CD4-positive, alpha-beta T cell treated with Interleukin-12 subunit alpha and Interleukin-12 subunit beta, for 1 hour (primary cell): ENCODE data around the gene PARP15.
A peak's percentile ranks its signal among the peaks of the same experiment; 100 is the strongest.
"Not testable (repeated sequence)": the region's sequence is repeated elsewhere in the genome, so short reads cannot be mapped to it uniquely, and the experiment has no call there.

Experiments
- DNase-seq: peaks from one replicate; pipeline ENCODE4 v3.0.0-alpha.2; 2020

The PARP15 gene

DNA sequence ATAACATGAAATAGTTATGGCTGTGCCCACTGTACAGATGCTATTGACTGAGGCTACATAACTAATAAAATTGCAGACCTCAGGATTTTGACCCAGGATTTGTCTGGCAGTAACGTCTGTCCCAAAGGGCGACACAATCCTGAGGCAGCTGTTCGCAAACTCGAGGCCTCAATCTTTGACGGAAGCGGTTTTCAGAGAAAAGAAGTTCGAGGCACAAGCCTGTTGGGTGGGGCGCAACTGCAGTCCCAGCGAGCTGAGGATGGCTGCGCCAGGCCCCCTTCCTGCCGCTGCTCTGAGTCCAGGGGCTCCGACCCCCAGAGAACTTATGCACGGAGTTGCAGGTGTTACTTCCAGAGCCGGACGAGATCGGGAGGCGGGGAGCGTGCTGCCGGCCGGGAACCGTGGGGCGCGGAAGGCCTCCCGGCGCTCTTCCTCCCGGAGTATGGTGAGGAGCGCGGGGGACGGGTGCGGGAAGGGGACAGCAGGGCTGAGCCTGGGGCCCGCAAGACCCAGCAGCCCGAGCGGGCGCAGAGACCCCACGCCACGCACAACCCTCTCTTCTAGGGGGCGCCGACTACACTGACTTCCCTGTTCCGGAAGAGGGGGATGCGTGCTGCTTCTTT is at the start of gene PARP15:
TSS of gene PARP15 (plus strand) at position 242 of the 623 bp plus-strand sequence. CDS start at position 260, 18 bp downstream.
- DNase-seq = peak; percentile 57

DNA sequence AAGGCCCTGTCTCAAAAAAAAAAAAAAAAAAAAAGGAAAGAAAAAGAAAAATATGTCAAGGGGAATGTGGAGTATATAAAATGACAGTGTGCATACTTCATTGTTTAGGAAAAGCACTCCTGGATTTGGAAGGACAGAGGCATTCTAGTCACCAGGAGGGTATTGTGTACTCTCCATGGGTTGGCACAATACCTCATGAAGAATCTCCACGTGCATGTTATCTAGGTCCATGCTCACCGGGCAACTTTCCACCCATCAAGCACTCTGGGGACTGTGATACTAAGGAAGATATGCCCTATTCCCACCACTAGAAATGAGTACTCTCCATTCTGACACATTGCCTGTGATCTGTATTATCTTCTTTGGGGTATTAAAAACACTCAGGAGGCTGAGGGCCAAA is 47.3 kb upstream of the PARP15 start:
- DNase-seq = no peak

DNA sequence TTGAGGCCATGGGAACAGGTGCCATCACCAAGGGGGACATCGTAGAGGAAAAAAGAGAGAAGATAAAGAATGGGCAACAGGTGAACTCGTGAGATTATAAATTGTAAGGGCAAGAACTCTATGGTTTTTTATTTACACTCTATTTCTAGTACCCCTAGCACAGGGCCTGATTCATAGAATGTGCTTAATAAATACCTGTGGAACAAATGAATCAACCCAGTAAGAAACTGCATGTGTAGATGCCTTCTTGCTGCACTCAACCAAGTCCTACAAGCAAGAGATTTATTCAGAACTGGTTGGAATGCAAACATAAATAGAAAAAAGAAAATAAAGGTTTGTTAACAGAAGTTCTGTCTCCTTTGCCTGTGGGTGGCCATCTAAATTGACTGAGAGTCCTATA is 44.0 kb upstream of the PARP15 start:
- DNase-seq = no peak

DNA sequence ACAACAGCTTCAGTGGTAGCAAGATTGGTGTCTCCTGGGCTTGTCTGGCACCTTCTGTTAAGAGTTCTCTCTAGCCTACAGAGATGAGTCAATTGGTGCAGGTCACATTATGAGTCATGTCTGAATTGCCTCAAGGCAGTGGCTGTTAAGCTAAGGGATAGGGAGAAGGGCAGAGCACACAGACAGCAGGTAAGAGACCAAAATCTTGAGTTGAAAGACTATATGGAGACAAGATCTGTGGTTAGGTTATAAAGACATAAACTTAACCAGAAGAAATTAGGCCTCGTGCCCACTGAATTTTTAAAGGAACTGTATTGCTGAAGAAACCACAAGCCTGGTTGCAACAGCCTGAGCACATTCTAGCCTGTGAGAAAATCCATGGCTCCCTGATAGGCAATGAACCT is 43.5 kb upstream of the PARP15 start:
- no peak for DNase-seq

DNA sequence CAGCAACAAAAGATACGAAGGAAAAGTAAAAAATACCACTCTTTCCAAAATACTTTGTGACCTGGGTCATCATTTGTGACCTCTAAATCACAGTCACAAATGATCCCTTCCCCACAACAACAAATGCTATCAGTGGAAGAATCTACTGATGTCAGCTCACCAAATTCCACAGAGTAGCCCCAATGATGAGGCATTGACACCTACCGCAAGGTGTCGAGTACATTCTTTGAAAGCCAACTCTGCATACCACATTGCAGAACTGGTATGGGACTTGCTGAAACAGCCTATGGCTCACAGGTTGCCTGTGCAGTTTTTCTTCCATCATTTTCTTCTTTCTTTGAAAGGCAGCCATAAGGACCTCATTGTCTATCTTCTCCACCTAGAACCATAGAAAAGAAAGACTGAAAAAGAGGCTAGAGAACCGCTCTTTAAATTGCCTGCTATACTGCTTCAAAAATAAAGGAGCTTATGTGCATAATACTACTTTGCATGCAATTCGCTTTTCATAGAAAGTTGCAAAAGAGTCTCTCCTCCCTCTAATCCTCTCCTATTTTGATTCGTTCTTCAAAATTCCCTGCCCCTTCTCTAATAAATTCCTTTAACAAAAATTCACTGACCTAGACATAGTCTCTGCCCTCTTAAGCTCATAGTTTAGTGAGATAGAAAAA is 41.4 kb upstream of the PARP15 start:
- DNase-seq = no peak

DNA sequence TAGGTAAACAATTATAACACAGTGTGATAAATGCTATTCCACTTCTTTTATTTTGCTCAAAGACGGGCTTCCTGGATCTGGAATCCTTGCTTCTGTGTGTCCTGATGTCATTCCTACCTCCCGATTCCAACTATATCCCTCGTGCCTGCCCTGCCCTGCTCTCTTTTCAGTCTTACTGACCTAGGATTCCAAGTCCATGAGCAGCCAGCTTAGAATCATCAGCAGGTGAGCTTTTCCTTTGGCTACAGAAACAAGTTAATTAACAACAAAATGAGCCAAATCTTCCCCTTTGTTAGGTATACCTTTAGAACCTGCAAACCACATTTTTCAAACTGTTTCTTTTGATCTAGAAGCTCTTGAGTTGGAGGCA is 40.8 kb upstream of the PARP15 start:
- no peak for DNase-seq

DNA sequence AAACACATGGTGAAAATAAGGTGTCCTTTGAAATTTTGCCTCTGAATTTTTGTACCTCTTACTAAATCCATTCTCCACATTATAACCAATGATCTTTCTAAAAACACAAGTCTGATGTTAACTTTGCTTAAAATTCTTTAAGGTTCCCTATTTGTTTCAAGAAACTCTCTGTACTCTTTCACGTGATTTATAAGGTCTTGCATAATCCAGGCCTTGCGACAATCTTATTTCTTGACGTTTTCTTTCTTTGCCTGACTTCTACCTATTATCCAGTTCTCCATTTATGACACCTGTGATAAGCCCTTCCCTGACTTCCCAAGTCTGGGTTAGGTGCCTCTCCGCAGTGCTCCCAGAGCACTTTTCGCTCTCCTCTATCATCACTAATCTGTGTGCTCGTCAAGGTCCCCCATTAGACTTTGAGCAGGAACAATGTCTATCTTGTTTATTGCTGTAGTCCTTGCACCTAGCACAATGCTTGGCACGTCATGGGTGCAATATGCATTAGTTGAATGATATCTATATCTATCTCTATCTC is 38.4 kb upstream of the PARP15 start:
- DNase-seq = no peak

DNA sequence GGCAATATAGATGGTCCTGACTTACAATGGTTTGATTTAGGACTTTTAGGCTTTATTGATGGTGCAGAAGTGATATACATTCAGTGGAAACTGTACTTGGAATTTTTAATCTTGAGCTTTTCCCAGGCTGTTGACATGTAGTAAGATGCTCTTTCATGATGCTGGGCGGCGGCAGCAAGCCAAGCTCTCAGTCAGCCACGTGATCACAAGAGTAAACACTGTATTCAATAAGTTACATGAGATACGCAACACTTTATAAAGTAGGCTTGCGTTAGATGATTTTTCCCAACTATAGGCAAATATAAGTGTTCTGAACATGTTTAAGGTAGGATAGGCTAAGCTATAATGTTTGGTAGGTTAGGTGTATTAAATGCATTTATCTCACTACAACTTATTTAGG is 31.3 kb upstream of the PARP15 start:
- DNase-seq = no peak

DNA sequence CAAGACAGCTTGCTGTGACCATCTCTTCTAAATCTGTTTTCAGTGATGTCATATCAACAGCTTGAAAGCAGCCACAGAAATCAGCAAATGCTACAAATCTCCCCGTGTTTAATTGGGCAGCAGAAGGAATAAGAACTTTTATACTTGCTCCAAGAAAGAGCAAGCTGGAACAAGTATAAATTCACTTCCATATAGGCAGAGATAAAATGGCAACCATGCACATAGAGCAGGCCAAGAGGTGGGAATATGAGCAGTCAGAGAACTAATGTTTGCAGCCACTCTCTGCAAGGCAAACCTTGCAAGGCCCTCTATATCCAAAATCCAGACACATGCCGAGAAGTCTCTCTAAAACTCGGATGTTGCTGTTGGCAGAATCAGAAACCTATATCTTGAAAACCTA is 29.4 kb upstream of the PARP15 start:
- DNase-seq = no peak

DNA sequence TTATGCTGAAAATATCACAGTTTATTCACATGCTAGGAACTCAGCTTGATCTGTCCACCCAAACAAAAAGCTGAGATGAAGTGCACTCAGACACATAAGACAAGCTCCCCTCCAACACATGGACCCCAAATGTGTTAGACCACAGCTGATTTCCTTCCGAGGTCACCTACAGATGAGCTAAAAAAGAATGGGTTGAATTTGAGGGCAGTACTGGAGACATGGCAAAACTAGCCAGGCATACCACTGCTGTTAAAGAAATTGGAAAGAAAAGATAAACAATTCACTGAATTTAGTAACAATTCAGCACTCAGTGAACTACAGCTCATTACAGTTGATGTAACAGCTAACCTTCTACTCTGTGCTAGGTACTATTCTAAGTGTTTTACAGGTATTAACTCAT is 28.8 kb upstream of the PARP15 start:
- DNase-seq = no peak

DNA sequence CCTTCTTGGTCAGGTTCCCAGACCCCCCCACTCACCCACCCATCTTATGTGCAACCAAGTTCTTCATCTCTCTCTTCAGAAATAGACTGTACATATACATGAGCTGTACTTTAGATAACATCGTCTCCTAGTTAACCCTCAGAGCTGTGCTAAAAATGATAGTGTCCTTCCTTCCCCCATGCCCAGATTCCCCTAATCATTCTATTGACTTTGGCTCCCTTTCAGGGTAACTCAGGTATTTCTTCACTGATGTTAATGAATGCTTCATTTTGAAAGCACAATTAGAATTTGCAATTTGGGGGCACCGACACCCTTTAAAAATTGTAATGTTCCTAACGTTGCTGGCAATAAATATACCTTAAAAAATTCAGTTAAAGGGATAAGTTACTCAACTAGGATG is 24.3 kb upstream of the PARP15 start:
- DNase-seq = no peak

DNA sequence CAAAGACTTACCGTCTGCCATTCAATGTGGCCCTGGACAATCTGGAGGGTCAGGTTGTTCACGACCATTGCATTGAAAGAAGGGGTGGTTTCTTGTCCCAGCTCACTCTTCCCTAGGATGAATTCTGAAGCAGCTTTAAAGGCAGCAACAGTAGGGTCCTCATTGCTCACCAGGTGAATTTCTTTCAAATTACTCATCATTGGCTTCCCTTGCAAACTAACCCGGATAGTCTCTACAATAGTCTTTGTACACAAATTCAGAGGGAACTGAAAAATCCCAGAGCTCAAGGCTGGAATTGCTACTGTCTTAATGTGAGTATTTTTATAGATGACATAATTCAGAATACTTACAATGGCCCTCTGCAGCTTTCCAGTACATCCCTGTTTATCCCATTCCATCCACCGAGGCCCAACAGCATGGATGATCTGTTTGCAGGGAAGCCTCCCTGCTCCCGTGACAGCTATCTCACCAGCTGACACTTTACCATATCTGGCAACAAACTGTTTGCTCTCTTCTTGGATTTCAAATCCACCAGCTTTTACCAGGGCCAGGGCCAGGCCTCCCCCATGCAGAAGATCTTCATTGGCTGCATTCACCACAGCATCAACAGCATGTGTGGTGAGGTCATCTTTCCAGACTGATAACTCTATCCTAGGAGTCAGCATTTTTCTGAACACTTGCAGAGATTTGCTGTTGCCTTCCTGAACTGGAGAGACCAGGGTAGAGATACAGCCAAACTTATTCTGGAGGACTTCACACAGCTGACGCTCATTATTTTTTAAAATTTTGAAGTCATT is 22.0 kb upstream of the PARP15 start:
- no peak for DNase-seq

DNA sequence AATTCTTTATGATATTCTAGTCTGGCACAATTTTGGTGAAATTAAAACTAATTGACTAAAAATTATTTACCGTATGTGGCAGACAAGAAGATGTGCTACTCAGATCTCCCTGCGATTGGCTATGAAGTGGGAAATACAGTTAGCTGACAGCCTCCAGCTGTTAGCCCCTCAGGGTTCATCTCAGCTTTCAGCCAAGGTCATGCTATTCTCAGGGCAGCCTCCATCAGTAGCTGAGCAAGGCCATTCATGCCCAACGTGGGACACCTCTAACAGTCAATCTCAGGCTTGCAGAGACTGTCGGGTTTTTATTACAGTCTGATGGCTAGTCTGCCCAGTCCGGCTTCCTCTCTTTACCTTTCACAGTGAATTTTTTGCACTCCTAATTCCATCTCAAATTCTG is 20.1 kb upstream of the PARP15 start:
- DNase-seq = no peak

DNA sequence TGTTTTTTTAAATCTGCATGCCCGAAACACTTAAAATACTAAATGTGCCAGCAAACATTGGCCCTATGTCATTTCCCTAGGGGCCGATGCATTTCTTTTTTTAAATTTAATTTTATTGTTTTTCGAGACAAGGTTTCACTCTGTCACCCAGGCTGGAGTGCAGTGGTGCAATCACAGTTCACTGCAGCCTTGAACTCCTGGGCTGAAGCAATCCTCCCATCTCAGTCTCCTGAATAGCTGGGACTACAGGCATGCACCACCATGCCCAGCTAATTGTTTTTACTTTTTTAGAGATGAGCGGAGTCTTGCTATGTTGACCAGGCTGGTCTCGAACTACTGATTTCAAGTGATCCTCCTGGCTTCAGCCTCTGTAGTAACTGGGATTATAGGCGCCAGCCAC is 18.8 kb upstream of the PARP15 start:
- DNase-seq = no peak

DNA sequence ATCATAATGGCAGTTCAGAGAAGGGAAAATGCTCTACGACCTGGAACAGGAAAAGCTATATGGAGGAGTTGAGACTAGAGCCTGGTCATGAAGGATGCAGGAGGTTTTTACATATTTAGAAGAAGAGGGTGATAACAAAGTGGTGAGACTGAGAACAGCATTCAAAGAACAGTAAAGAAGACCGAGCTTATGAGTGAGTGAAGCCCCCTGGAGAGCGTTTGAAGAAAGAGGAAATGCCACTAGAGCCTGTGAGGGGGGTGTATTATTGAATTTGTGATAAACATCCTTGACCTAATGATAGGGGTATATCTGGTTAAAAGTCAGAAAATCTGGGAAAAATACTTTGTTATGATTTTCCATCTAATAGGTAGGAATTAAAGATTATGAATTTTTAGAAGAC is 17.5 kb upstream of the PARP15 start:
- no peak for DNase-seq

DNA sequence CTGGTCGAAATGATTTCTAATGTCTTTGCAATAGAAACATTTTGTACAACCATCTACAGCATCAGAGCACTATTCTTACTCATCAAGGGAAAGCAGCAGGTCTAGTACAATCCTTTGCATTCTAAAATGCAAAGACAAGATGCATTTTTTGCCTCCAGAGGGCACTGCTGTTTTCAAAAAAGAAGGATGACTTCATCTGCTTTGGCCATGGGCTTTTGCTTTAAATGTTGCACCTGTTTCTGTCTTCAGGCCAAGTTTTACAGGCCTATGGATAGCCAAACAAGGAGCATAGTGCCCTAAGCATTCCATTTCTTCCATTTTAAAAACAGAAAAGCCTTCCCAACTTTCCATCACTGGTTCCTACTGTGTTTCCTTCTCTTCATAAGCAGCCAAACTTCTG is 16.8 kb upstream of the PARP15 start:
- DNase-seq = peak; percentile 77

DNA sequence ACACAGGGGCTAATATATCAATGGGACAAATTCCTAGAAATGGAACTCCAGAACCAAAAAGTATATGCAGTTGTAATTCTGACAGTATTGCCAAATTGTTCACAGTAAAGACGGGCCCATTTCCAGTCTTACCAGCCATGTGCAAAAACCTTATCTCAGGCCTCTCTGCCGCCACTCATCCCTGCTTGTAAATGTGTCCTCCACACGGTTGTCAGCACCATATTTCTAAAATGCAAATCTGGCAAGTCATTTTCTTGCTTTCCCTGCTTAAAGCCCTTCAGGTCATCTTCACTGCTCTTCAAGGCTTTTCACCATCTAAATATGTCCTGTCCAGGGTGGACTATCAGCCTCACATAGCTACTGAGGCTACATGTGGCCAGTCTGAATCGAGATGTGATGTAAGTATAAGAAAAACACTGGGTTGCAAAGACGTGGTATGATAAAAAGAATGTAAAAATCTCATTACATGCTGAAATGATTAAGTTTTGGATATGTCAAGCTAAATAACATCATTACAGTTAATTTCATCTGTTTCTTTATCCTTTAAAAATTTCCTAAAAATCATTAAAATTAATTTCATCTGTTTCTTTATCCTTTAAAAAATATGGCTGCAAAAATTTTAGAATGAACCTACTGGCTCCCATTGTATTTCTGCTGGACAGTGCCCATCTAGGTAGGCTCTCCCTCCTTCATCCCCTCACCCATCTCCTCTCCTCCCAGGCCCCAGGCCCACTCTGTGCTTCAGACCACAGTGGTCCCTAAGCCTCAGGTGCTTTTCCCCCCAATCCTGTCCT is 14.3 kb upstream of the PARP15 start:
- DNase-seq = no peak

DNA sequence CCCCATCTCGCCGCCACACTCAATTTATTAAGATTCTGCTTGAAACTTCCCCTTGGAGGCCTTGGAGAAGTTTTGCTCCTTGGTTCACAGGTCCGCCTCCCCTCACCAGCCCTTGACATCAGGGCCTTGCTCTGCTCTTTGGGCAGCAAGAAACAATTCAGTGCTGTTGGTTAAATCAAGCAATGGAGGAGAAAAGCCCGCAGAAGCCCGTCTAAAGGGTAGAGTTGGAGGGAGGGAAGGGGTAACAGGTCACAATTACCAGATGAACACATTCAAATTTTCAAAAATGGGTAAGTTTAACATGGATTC is 13.8 kb upstream of the PARP15 start:
- DNase-seq = no peak

DNA sequence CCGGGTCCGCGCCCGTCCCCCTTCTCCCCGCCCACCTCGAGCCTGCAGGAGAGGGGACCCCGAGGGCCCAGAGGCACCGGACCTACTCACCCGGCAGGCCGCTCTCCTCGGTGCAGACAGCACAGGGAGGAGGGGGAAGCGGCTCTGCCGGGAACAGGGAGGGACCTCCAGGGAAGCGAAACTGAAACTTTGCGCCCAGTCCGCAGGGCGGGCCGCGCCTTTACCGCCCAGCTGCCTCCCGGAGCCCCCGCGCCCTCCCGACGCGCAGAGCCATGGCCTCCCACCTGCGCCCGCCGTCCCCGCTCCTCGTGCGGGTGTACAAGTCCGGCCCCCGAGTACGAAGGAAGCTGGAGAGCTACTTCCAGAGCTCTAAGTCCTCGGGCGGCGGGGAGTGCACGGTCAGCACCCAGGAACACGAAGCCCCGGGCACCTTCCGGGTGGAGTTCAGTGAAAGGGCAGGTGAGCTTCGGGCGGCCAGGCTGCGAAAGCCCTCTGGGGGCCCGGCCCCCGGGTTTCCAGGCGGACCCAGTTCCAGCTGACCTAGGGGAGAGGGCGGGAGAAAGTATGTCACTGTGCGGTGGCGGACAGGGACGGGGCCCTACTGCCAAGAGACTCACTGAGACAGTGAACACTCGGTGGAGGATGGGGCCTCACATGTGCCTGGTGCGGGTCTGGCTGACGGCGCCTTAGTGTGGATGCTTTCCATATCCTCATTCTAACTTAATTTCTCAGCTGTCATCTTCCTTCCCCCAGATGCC is 13.1 kb upstream of the PARP15 start, which contains the start of the genes DTX3L and PARP9:
TSS of gene DTX3L (plus strand) at position 184 of the 758 bp plus-strand sequence. CDS start at position 273, 89 bp downstream.
TSS of gene PARP9 (minus strand) at position 146 of the 758 bp plus-strand sequence. CDS start 4,680 bp downstream, outside the sequence.
- peak; percentile 80 for DNase-seq

DNA sequence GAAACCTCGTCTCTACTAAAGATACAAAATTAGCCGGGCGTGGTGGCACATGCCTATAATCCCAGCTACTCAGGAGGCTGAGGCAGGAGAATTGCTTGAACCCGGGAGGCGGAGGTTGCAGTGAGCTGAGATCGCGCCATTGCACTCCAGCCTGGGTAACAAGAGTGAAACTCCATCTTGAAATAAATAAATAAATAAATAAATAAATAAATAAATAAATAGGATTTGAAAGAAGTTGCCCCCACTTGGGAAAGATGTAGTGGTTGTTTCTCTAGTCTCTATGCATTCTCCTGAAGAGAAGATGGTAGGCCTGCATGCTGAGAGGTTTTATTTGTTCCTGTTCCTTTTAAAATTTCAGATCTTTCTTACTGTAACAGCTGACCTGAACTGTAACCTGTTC is 9.3 kb upstream of the PARP15 start:
- DNase-seq = not testable (repeated sequence)

DNA sequence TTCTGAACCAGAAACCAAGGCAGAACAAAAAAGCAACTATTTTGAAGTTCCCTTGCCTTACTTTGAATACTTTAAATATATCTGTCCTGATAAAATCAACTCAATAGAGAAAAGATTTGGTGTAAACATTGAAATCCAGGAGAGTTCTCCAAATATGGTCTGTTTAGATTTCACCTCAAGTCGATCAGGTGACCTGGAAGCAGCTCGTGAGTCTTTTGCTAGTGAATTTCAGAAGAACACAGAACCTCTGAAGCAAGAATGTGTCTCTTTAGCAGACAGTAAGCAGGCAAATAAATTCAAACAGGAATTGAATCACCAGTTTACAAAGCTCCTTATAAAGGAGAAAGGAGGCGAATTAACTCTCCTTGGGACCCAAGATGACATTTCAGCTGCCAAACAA is 8.7 kb upstream of the PARP15 start:
- no peak for DNase-seq

DNA sequence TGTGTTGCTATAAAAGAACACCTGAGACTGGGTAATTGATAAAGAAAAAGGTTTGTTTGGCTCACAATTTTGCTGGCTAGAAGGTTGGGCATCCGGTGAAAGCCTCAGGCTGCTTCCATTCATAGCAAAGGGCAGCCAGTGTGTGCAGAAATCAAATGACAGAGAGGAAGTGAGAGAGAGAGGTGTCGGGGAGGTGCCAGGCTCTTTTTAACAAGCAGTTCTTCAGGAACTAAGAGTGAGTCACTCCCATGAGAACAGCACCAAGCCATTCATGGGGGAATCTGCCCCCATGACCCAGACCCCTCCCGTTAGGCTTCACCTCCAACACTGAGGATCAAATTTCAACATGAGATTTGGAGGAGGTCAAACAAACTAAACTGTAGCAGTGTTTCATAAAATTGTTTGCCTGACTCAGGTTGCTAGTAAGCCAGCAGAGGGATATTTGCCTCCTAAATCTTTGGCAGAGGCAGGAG is 4.5 kb upstream of the PARP15 start:
- peak; percentile 51 for DNase-seq
